ENCODE results near the gene HRG. TPM values are rescaled to one million over a fixed set of nuclear protein-coding genes. Genes with fewer than 3 reads are reported as not detected.

The HRG gene
- polyA plus RNA-seq, 1 donor (not counting 4 experiments of a cell fraction or from before 2014, with no cell fraction given) = 0.03 TPM

GRCh38 chr3:186640473-186640818 lies 25.4 kb upstream of the HRG start:
- Histone ChIP-seq H3K4me2 (ENCODE audit: control insufficient read depth, extremely low read depth, insufficient read depth, low read depth, low read length) (peak overlapping the region; percentile 68), H3K9ac (ENCODE audit: control insufficient read depth, extremely low read depth, insufficient read depth, low read length) (no peak overlapping the region), H3K4me1 (ENCODE audit: control insufficient read depth, extremely low read depth, insufficient read depth, low read length) (peaks cover 58% of the 10 kb centered on the region), H3K36me3 (ENCODE audit: control insufficient read depth in 2 of 2, extremely low read depth in 1 of 2, insufficient read depth in 2 of 2, low read length in 2 of 2) (no peaks in the 10 kb centered on the region), H3K4me3 (ENCODE audit: control insufficient read depth in 2 of 3, extremely low read depth in 1 of 3, insufficient read depth in 2 of 3, low read depth in 1 of 3, low read length in 3 of 3) (peak overlapping the region in 1 of 3 experiments; percentile 22), H3K27me3 (ENCODE audit: control insufficient read depth, extremely low read depth, insufficient read depth, low read length) (no peaks in the 10 kb centered on the region), H4K20me1 (ENCODE audit: control insufficient read depth, extremely low read depth, insufficient read depth, low read length) (no peaks in the 10 kb centered on the region), H3K9me1 (ENCODE audit: control insufficient read depth, extremely low read depth, insufficient read depth, low read length) (no peaks in the 10 kb centered on the region), H2AFZ (ENCODE audit: control insufficient read depth, low read length) (no peak overlapping the region), H3K79me2 (ENCODE audit: control insufficient read depth, insufficient read depth, low read length) (no peaks in the 10 kb centered on the region), H3K27ac (ENCODE audit: control insufficient read depth, insufficient read depth, low read length) (no peak overlapping the region), H3K9me3 (ENCODE audit: control insufficient read depth, low read depth, low read length) (no peaks in the 10 kb centered on the region)
- DNase-seq (ENCODE audit: low read depth, low spot score) = peak; percentile 89
- no peak for TF ChIP-seq EZH2 (IDR thresholded peaks at IDR 0.05; ENCODE audit: low read length)
- dilution Hi-C loops (cut with MboI; ENCODE audit: extremely low pct_ligation_motif_present, low sequenced_read_pairs) = no loop called here
- FAIRE-seq = peak; percentile 99

GRCh38 chr3:186640929-186641328 lies 24.9 kb upstream of the HRG start:
- Histone ChIP-seq H3K27ac (ENCODE audit: control insufficient read depth, insufficient read depth, low read length) (no peak overlapping the region), H2AFZ (ENCODE audit: control insufficient read depth, low read length) (no peak overlapping the region)

More at GRCh38 chr3:186640929-186641328, 24.9 kb upstream of the HRG start:
- Histone ChIP-seq H3K4me3 (ENCODE audit: control insufficient read depth in 2 of 3, extremely low read depth in 1 of 3, insufficient read depth in 2 of 3, low read depth in 1 of 3, low read length in 3 of 3) (peak overlapping the region in 1 of 3 experiments; percentile 22), H3K27me3 (ENCODE audit: control insufficient read depth, extremely low read depth, insufficient read depth, low read length) (no peaks in the 10 kb centered on the region), H3K36me3 (ENCODE audit: control insufficient read depth in 2 of 2, extremely low read depth in 1 of 2, insufficient read depth in 2 of 2, low read length in 2 of 2) (no peaks in the 10 kb centered on the region), H3K4me1 (ENCODE audit: control insufficient read depth, extremely low read depth, insufficient read depth, low read length) (peaks cover 58% of the 10 kb centered on the region), H3K9me1 (ENCODE audit: control insufficient read depth, extremely low read depth, insufficient read depth, low read length) (no peaks in the 10 kb centered on the region), H3K9ac (ENCODE audit: control insufficient read depth, extremely low read depth, insufficient read depth, low read length) (no peak overlapping the region), H3K9me3 (ENCODE audit: control insufficient read depth, low read depth, low read length) (no peaks in the 10 kb centered on the region), H3K79me2 (ENCODE audit: control insufficient read depth, insufficient read depth, low read length) (no peaks in the 10 kb centered on the region), H3K4me2 (ENCODE audit: control insufficient read depth, extremely low read depth, insufficient read depth, low read depth, low read length) (peak overlapping the region; percentile 68), H4K20me1 (ENCODE audit: control insufficient read depth, extremely low read depth, insufficient read depth, low read length) (no peaks in the 10 kb centered on the region)
- FAIRE-seq = peak; percentile 36
- TF ChIP-seq EZH2 (IDR thresholded peaks at IDR 0.05; ENCODE audit: low read length) = no peak
- TF ChIP-seq CTCF (optimal IDR thresholded peaks at IDR 0.05 in 1 of 3, IDR thresholded peaks at IDR 0.05 in 1 of 3, conservative IDR thresholded peaks at IDR 0.05 in 1 of 3; ENCODE audit: extremely low read depth in 1 of 3, insufficient read depth in 2 of 3, low read length in 3 of 3) = no peak
- DNase-seq (ENCODE audit: low read depth, low spot score) = no peak
- dilution Hi-C loops (cut with MboI; ENCODE audit: extremely low pct_ligation_motif_present, low sequenced_read_pairs) = no loop called here

Data from keratinocyte (primary cell).